OCI-LY1 (cell line): ENCODE measurements around the gene ELK4.

Experiments
- EZH2 ChIP-seq: fragments of 200-600 bp; sonication (generic), shearing (Covaris generic); IDR thresholded peaks from 2 replicates; pipeline ENCODE4 v1.8.0; 2017; ENCODE audit warnings: borderline replicate concordance, mixed run types, mild to moderate bottlenecking, antibody characterized with exemption, low read length, moderate library complexity, mixed read lengths
- TF ChIP-seq, protein P1 (sequence below): fragments of 200-600 bp; sonication (generic), shearing (Covaris generic); IDR thresholded peaks from 2 replicates; pipeline ENCODE4 v1.5.1; 2017; ENCODE audit warnings: mild to moderate bottlenecking, antibody characterized with exemption, low read length, moderate library complexity, mixed read lengths

DNA sequence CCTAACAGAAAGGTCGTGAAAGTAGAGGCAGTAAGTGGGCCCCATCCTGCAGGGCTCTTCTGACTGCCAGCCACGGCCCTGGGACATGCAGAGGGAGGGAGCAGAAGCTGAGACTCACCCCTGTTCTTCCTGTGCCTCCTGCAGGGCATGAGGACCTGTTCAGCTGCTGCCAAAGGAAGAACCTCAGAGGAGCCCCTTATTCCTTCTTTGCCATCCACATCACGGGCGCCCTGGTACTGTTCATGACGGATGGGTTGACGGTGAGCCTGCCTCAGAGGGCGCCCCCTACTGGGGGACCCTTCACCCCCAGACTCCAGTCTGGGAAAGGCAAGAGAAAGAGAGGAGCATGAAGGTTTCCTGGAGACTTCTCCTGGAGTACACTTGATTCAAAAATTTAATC lies 47.1 kb downstream of the ELK4 start:
- TF ChIP-seq, protein P1, sequence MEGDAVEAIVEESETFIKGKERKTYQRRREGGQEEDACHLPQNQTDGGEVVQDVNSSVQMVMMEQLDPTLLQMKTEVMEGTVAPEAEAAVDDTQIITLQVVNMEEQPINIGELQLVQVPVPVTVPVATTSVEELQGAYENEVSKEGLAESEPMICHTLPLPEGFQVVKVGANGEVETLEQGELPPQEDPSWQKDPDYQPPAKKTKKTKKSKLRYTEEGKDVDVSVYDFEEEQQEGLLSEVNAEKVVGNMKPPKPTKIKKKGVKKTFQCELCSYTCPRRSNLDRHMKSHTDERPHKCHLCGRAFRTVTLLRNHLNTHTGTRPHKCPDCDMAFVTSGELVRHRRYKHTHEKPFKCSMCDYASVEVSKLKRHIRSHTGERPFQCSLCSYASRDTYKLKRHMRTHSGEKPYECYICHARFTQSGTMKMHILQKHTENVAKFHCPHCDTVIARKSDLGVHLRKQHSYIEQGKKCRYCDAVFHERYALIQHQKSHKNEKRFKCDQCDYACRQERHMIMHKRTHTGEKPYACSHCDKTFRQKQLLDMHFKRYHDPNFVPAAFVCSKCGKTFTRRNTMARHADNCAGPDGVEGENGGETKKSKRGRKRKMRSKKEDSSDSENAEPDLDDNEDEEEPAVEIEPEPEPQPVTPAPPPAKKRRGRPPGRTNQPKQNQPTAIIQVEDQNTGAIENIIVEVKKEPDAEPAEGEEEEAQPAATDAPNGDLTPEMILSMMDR, result peak; percentile 58
- no peak for TF ChIP-seq EZH2
